H9 (cell line): ENCODE results near the gene RERE. TPM values are rescaled to one million over a fixed set of nuclear protein-coding genes. Genes with fewer than 3 reads are reported as not detected.

Source experiments
- DNase-seq: peaks from one replicate; pipeline ENCODE4 v3.0.0-alpha.2; 2017
- H2AFZ ChIP-seq: one replicate; pipeline ENCODE4 v1.6.1; 2013; ENCODE audit warnings: mild to moderate bottlenecking, low read length, control low read depth, moderate library complexity
- H2AK5ac ChIP-seq: 2 replicates; pipeline ENCODE4 v1.6.1; 2013; ENCODE audit warnings: low read length, control low read depth, mixed read lengths; ENCODE audit not compliant: insufficient read length
- H2BK120ac ChIP-seq: one replicate; pipeline ENCODE4 v1.6.1; 2013; ENCODE audit warnings: low read depth, mild to moderate bottlenecking, low read length, control low read depth, inconsistent platforms; ENCODE audit not compliant: poor library complexity, severe bottlenecking
- H2BK12ac ChIP-seq: 2 replicates; pipeline ENCODE4 v1.6.1; 2013; ENCODE audit warnings: low read length, control low read depth, mixed read lengths, low read depth; ENCODE audit not compliant: insufficient read length
- H2BK15ac ChIP-seq: 2 replicates; pipeline ENCODE4 v1.6.1; 2013; ENCODE audit warnings: low read depth, low read length, control low read depth
- H2BK20ac ChIP-seq: one replicate; pipeline ENCODE4 v1.6.1; 2013; ENCODE audit warnings: low read depth, mild to moderate bottlenecking, low read length, control low read depth, inconsistent platforms; ENCODE audit not compliant: poor library complexity, severe bottlenecking
- H2BK5ac ChIP-seq: 2 replicates; pipeline ENCODE4 v1.6.1; 2013; ENCODE audit warnings: low read length, control low read depth, mixed read lengths; ENCODE audit not compliant: insufficient read length
- H3K14ac ChIP-seq: 2 replicates; pipeline ENCODE4 v1.6.1; 2013; ENCODE audit warnings: low read length, control low read depth; ENCODE audit not compliant: insufficient read depth
- H3K18ac ChIP-seq: 2 replicates; pipeline ENCODE4 v1.6.1; 2013; ENCODE audit warnings: low read depth, mild to moderate bottlenecking, mixed read lengths, low read length, control low read depth; ENCODE audit not compliant: insufficient read length
- H3K23ac ChIP-seq: 2 replicates; pipeline ENCODE4 v1.6.1; 2013; ENCODE audit warnings: low read length, control low read depth, mixed read lengths, low read depth; ENCODE audit not compliant: insufficient read length
- H3K23me2 ChIP-seq: 2 replicates; pipeline ENCODE4 v1.6.1; 2013; ENCODE audit warnings: low read depth, mild to moderate bottlenecking, mixed read lengths, low read length, control low read depth; ENCODE audit not compliant: insufficient read length, poor library complexity, severe bottlenecking
- H3K27ac ChIP-seq: 2 replicates; pipeline ENCODE4 v1.5.1; 2013; ENCODE audit warnings: low read length, control low read depth, mixed read lengths, low read depth; ENCODE audit not compliant: insufficient read length
- H3K27me3 ChIP-seq: 2 replicates; pipeline ENCODE4 v1.6.1; 2013; ENCODE audit warnings: low read length, control low read depth, inconsistent platforms; ENCODE audit not compliant: insufficient read depth
- H3K4ac ChIP-seq: 2 replicates; pipeline ENCODE4 v1.6.1; 2013; ENCODE audit warnings: low read depth, mild to moderate bottlenecking, control low read depth, inconsistent platforms, low read length, moderate library complexity
- H3K4me1 ChIP-seq: 2 replicates; pipeline ENCODE4 v1.6.1; 2013; ENCODE audit warnings: low read length, control low read depth, inconsistent platforms; ENCODE audit not compliant: insufficient read depth
- H3K4me2 ChIP-seq: 2 replicates; pipeline ENCODE4 v1.6.1; 2013; ENCODE audit warnings: low read length, control low read depth, mixed read lengths; ENCODE audit not compliant: insufficient read length, insufficient read depth
- H3K56ac ChIP-seq: 2 replicates; pipeline ENCODE4 v1.6.1; 2013; ENCODE audit warnings: low read depth, mild to moderate bottlenecking, mixed read lengths, low read length, control low read depth; ENCODE audit not compliant: insufficient read length
- H3K79me1 ChIP-seq: 2 replicates; pipeline ENCODE4 v1.6.1; 2013; ENCODE audit warnings: low read depth, mild to moderate bottlenecking, moderate library complexity, low read length, control low read depth, inconsistent platforms; ENCODE audit not compliant: insufficient read depth, poor library complexity, severe bottlenecking
- H3K79me2 ChIP-seq: 2 replicates; pipeline ENCODE4 v1.6.1; 2013; ENCODE audit warnings: low read length, control low read depth, inconsistent platforms; ENCODE audit not compliant: insufficient read depth
- H3K9ac ChIP-seq: 2 replicates; pipeline ENCODE4 v1.6.1; 2013; ENCODE audit warnings: low read length, control low read depth, mixed read lengths; ENCODE audit not compliant: insufficient read length; ENCODE audit errors: extremely low read depth
- H3K9me3 ChIP-seq: one replicate; pipeline ENCODE4 v1.6.1; 2013; ENCODE audit warnings: low read depth, low read length, inconsistent platforms; ENCODE audit not compliant: control insufficient read depth
- H3T11ph ChIP-seq: one replicate; pipeline ENCODE4 v1.6.1; 2013; ENCODE audit warnings: mild to moderate bottlenecking, low read length, control low read depth, inconsistent platforms
- H4K20me1 ChIP-seq: one replicate; pipeline ENCODE4 v1.6.1; 2013; ENCODE audit not compliant: control insufficient read depth, insufficient read length, insufficient read depth
- H4K5ac ChIP-seq: 2 replicates; pipeline ENCODE4 v1.6.1; 2013; ENCODE audit warnings: low read depth, mild to moderate bottlenecking, mixed read lengths, low read length, control low read depth; ENCODE audit not compliant: insufficient read length
- H4K8ac ChIP-seq: replicated peaks from 2 replicates; pipeline ENCODE4 v1.6.1; 2013; ENCODE audit warnings: low read length, control low read depth, mixed read lengths, low read depth; ENCODE audit not compliant: insufficient read length
- H4K91ac ChIP-seq: 2 replicates; pipeline ENCODE4 v1.6.1; 2013; ENCODE audit warnings: low read depth, mild to moderate bottlenecking, moderate library complexity, mixed read lengths, low read length, control low read depth; ENCODE audit not compliant: insufficient read length
- H3K27ac Mint-ChIP-seq, 3 experiments: 2 replicates in 2 of 3; 3 replicates in 1 of 3; pipeline ENCODE4 v1.8.0; 2020 to 2021; ENCODE audit warnings: mixed read lengths in 3 of 3, mild to moderate bottlenecking in 1 of 3, moderate library complexity in 1 of 3
- H3K27me3 Mint-ChIP-seq: 2 replicates; pipeline ENCODE4 v1.8.0; 2021; ENCODE audit warnings: low read depth, mild to moderate bottlenecking, moderate library complexity, mixed read lengths
- H3K36me3 Mint-ChIP-seq, 3 experiments: 2 replicates in 2 of 3; 3 replicates in 1 of 3; pipeline ENCODE4 v1.8.0; 2020 to 2021; ENCODE audit warnings: low read depth in 3 of 3, mixed read lengths in 3 of 3; ENCODE audit not compliant: insufficient read depth in 1 of 3
- H3K4me1 Mint-ChIP-seq, 2 experiments: 2 replicates each; pipeline ENCODE4 v1.8.0; 2020; ENCODE audit warnings: mixed read lengths in 2 of 2
- H3K4me3 Mint-ChIP-seq, 2 experiments: 2 replicates in 1 of 2; 3 replicates in 1 of 2; pipeline ENCODE4 v1.8.0; 2020 to 2021; ENCODE audit warnings: mild to moderate bottlenecking in 2 of 2, mixed read lengths in 2 of 2, moderate library complexity in 1 of 2
- H3K9me3 Mint-ChIP-seq, 2 experiments: 2 replicates in 1 of 2; 3 replicates in 1 of 2; pipeline ENCODE4 v1.8.0; 2020; ENCODE audit warnings: mild to moderate bottlenecking in 2 of 2, mixed read lengths in 2 of 2, moderate library complexity in 1 of 2
- WGBS: extraction: QIAGEN DNeasy Blood & Tissue Kit; methylation state at CpG from one replicate; pipeline ENCODE4 v1.1.7; 2013; ENCODE audit warnings: missing lambda C conversion rate, low lambda C conversion rate, mixed read lengths; ENCODE audit not compliant: insufficient read length; ENCODE audit errors: extremely low coverage; 5-methylcytosine and 5-hydroxymethylcytosine counted together
- total RNA-seq: library from RNA; stranded (reverse); gene quantifications from 2 replicates; pipeline ENCODE4 v1.2.1, GENCODE V29; 2021
- TF ChIP-seq, protein P1 (sequence below): fragments of 200-600 bp; sonication (generic); conservative IDR thresholded peaks from 3 replicates; pipeline ENCODE4 v1.8.0; 2021; ENCODE audit warnings: antibody characterized with exemption, mild to moderate bottlenecking

Gene RERE
- total RNA-seq, 1 experiment from 2014 or later, result 103 TPM

DNA sequence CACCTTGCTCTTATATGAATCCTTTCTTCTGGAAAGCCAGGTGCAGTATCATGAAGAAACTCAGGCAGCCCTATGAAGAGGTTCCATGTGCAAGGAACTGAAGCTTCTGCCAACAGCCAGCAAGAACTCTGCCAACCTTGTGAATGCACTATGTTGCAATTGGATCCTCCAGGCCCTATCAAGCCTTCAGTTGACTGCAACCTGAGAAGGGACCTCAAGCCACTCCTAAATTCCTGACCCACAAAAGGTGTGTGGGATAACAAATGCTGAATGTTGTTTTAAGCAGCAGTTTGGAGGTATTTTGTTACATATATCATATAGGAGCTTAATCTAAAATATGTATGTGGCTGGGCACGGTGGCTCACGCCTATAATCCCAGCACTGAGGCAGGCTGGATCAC lies 84.0 kb downstream of the RERE start:
- Histone ChIP-seq H3K79me1 (peaks cover 3% of the 10 kb centered on the region), H2BK120ac (no peak overlapping the region), H3K14ac (no peak overlapping the region), H2BK20ac (no peak overlapping the region), H3K27ac (no peak overlapping the region), H4K20me1 (no peaks in the 10 kb centered on the region), H3K9me3 (peaks cover 5% of the 10 kb centered on the region), H2BK5ac (no peak overlapping the region), H3T11ph (no peak overlapping the region), H4K91ac (no peak overlapping the region), H3K18ac (no peak overlapping the region), H2BK12ac (no peak overlapping the region), H3K23ac (no peak overlapping the region), H3K27me3 (no peaks in the 10 kb centered on the region), H2AFZ (no peak overlapping the region), H3K23me2 (no peaks in the 10 kb centered on the region), H3K4me1 (peaks cover 5% of the 10 kb centered on the region; the same call in 1 of the 2 replicates), H3K4ac (no peak overlapping the region), H3K56ac (no peak overlapping the region), H4K5ac (no peak overlapping the region), H2BK15ac (no peak overlapping the region), H3K4me2 (no peak overlapping the region), H3K9ac (no peak overlapping the region), H3K79me2 (no peaks in the 10 kb centered on the region; the same call in 1 of the 2 replicates), H2AK5ac (no peak overlapping the region), H4K8ac (no peak overlapping the region)
- Mint-ChIP-seq H3K4me3 (no peak overlapping the region), H3K27me3 (no peaks in the 10 kb centered on the region), H3K36me3 (peaks cover 18 to 41% (median 22%) of the 10 kb centered on the region in 3 experiments), H3K4me1 (peaks cover 11 to 20% of the 10 kb centered on the region in 2 experiments), H3K27ac (no peak overlapping the region), H3K9me3 (peaks cover 21 to 22% of the 10 kb centered on the region in 2 experiments)
- DNase-seq, result no peak
- TF ChIP-seq, protein P1, sequence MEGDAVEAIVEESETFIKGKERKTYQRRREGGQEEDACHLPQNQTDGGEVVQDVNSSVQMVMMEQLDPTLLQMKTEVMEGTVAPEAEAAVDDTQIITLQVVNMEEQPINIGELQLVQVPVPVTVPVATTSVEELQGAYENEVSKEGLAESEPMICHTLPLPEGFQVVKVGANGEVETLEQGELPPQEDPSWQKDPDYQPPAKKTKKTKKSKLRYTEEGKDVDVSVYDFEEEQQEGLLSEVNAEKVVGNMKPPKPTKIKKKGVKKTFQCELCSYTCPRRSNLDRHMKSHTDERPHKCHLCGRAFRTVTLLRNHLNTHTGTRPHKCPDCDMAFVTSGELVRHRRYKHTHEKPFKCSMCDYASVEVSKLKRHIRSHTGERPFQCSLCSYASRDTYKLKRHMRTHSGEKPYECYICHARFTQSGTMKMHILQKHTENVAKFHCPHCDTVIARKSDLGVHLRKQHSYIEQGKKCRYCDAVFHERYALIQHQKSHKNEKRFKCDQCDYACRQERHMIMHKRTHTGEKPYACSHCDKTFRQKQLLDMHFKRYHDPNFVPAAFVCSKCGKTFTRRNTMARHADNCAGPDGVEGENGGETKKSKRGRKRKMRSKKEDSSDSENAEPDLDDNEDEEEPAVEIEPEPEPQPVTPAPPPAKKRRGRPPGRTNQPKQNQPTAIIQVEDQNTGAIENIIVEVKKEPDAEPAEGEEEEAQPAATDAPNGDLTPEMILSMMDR, result no peak
- WGBS, result no CpG with 5 or more reads among the region's 2 CpGs
